ENCODE measurements around the gene KIF6.
"Not testable (repeated sequence)": the region's sequence is repeated elsewhere in the genome, so short reads cannot be mapped to it uniquely, and the experiment has no call there.

KIF6 gene

GRCh38 chr6:39493174-39493573 lies 232.0 kb downstream of the KIF6 start:
- no peak for DNase-seq

- DNase-seq: no peak
These were observed 235.1 kb downstream of the KIF6 start for GRCh38 chr6:39490108-39490507.

GRCh38 chr6:39488255-39488879 lies 236.8 kb downstream of the KIF6 start:
- no peak for DNase-seq

- no peak for DNase-seq
These were observed 240.9 kb downstream of the KIF6 start for GRCh38 chr6:39484276-39484675.

- not testable (repeated sequence) for DNase-seq
These were observed 245.4 kb downstream of the KIF6 start for GRCh38 chr6:39479819-39480218.

GRCh38 chr6:39476670-39477069 lies 248.5 kb downstream of the KIF6 start:
- no peak for DNase-seq

GRCh38 chr6:39476151-39476550 lies 249.1 kb downstream of the KIF6 start:
- no peak for DNase-seq

- no peak for DNase-seq
These were observed 253.1 kb downstream of the KIF6 start for GRCh38 chr6:39471954-39472659.

GRCh38 chr6:39470506-39470905 lies 254.7 kb downstream of the KIF6 start:
- no peak for DNase-seq

- no peak for DNase-seq
These were observed 256.8 kb downstream of the KIF6 start for GRCh38 chr6:39468385-39468784.

- DNase-seq: no peak
These were observed 258.6 kb downstream of the KIF6 start for GRCh38 chr6:39466631-39467030.

- no peak for DNase-seq
These were observed 259.7 kb downstream of the KIF6 start for GRCh38 chr6:39465539-39465938.

GRCh38 chr6:39464067-39464466 lies 261.1 kb downstream of the KIF6 start:
- DNase-seq: no peak

- DNase-seq: no peak
These were observed 271.2 kb downstream of the KIF6 start for GRCh38 chr6:39453956-39454524.

GRCh38 chr6:39453241-39453640 lies 272.0 kb downstream of the KIF6 start:
- DNase-seq: no peak

GRCh38 chr6:39452306-39453145 lies 272.7 kb downstream of the KIF6 start:
- DNase-seq: no peak

- no peak for DNase-seq
These were observed 273.4 kb downstream of the KIF6 start for GRCh38 chr6:39451831-39452230.

- DNase-seq: no peak
These were observed 276.2 kb downstream of the KIF6 start for GRCh38 chr6:39449022-39449421.

GRCh38 chr6:39446909-39447308 lies 278.3 kb downstream of the KIF6 start:
- no peak for DNase-seq

GRCh38 chr6:39445667-39446066 lies 279.5 kb downstream of the KIF6 start:
- no peak for DNase-seq

- DNase-seq: no peak
These were observed 280.7 kb downstream of the KIF6 start for GRCh38 chr6:39444479-39445019.

GRCh38 chr6:39441986-39442385 lies 283.2 kb downstream of the KIF6 start:
- DNase-seq: no peak

GRCh38 chr6:39441301-39441700 lies 283.9 kb downstream of the KIF6 start:
- no peak for DNase-seq
